Mesodermal cell (in vitro differentiated cells): ENCODE measurements around the gene MBTPS2.

ENCODE experiments used
- H3K27ac ChIP-seq: 2 replicates; pipeline ENCODE4 v1.7.0; 2013; ENCODE audit warnings: mild to moderate bottlenecking, low read depth, low read length, moderate library complexity; ENCODE audit not compliant: severe bottlenecking
- H3K36me3 ChIP-seq: 2 replicates; pipeline ENCODE4 v1.7.1; 2013; ENCODE audit warnings: mild to moderate bottlenecking, low read length, moderate library complexity; ENCODE audit not compliant: control insufficient read depth, insufficient read depth
- H3K4me1 ChIP-seq: one replicate; pipeline ENCODE4 v1.7.1; 2013; ENCODE audit warnings: mild to moderate bottlenecking, low read length; ENCODE audit not compliant: insufficient read depth, control insufficient read depth, poor library complexity, severe bottlenecking
- H3K4me3 ChIP-seq: 2 replicates; pipeline ENCODE4 v1.7.0; 2013; ENCODE audit warnings: low read length, control low read depth, mild to moderate bottlenecking; ENCODE audit not compliant: insufficient read depth, poor library complexity, severe bottlenecking; ENCODE audit errors: extremely low read depth
- H3K9me3 ChIP-seq: 2 replicates; pipeline ENCODE4 v1.7.1; 2013; ENCODE audit warnings: mild to moderate bottlenecking, low read length, moderate library complexity; ENCODE audit not compliant: control insufficient read depth
- WGBS, 2 experiments: methylation state at CpG; one replicate each; pipeline ENCODE4 v1.1.5; 2013; ENCODE audit warnings: missing lambda C conversion rate in 2 of 2; ENCODE audit not compliant: insufficient coverage in 2 of 2; 5-methylcytosine and 5-hydroxymethylcytosine counted together

The MBTPS2 gene

DNA sequence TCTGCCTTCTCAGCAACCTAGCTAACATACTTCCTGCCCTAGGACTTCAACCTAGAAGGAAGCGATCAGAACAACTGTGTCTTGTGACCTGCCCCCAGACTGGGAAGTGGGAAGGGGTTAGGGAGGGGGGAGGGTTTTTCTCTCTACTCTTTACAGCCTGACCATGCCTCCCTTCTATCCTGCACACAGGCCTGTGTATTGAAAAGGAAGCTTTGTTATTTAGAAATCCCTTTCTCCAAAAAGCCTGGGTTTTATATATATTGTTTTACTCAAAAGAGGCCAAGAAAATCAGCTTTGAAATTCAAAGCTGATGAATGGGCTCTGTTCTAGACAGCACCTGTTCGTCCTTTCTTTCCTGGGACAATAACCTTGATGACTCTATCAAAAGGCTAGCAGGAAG is 65.9 kb downstream of the MBTPS2 start:
- no peaks in the 10 kb centered on the region for H3K36me3 ChIP-seq
- H3K27ac ChIP-seq = no peak overlapping the region
- H3K9me3 ChIP-seq = no peaks in the 10 kb centered on the region
- 80% methylated on average over 1 of the region's 2 CpGs; no CpG with 5 or more reads in 1 of the 2 experiments for WGBS, 2 experiments
- H3K4me3 ChIP-seq = no peak overlapping the region
- H3K4me1 ChIP-seq = no peaks in the 10 kb centered on the region

DNA sequence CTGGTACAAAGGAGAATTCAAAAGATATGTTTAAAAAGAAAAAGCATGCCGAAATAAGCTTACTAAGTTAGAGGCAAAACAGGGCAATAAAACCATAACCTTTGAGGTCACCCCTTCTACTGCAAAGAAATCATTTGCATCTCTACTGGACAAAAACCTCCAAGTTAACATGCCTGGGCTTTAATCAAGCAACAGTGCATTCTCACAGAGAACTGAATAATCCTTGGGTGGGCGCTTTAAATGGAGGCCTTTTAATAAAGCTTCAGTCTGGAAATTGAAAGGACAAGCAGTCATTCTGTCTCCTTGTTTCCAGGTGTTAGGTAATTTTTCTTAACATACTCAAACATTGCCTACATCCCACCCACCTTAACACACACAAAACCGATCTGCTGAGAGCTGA is 66.5 kb downstream of the MBTPS2 start:
- H3K4me1 ChIP-seq = no peaks in the 10 kb centered on the region
- no peak overlapping the region for H3K4me3 ChIP-seq
- H3K36me3 ChIP-seq = no peaks in the 10 kb centered on the region
- no CpG with 5 or more reads among the region's 3 CpGs for WGBS, 2 experiments
- H3K27ac ChIP-seq = no peak overlapping the region
- H3K9me3 ChIP-seq = no peaks in the 10 kb centered on the region

GRCh38 chrX:21907260-21907659 is 67.8 kb downstream of the MBTPS2 start:
- no peaks in the 10 kb centered on the region for H3K36me3 ChIP-seq
- no peaks in the 10 kb centered on the region for H3K9me3 ChIP-seq
- no peak overlapping the region for H3K4me3 ChIP-seq
- peak overlapping the region; percentile 49 for H3K27ac ChIP-seq
- no CpG with 5 or more reads among the region's 1 CpG for WGBS, 2 experiments
- no peaks in the 10 kb centered on the region for H3K4me1 ChIP-seq

DNA sequence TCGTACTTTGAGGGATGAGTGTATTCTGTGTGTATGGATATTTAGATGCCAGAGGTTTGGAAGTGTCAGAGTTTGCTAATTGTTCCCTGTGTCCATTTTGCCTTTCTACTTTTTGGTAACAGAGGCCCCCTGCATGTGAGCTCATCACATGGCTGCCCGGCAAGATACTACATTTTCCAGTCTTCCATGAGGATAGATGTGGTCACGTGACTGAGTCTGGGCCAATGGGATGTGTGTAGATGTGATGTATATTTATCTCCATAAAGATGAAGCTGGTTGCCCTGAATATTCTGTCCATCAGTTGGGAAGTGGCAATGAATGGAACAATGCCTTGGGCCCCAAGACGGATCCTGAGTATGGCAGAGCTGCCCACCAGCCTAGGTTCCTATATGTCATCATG is 72.1 kb downstream of the MBTPS2 start:
- no peaks in the 10 kb centered on the region for H3K4me1 ChIP-seq
- H3K4me3 ChIP-seq = no peak overlapping the region
- no peak overlapping the region for H3K27ac ChIP-seq
- WGBS, 2 experiments = 100% methylated on average over 1 of the region's 4 CpGs; no CpG with 5 or more reads in 1 of the 2 experiments
- no peaks in the 10 kb centered on the region for H3K36me3 ChIP-seq
- H3K9me3 ChIP-seq = no peaks in the 10 kb centered on the region

GRCh38 chrX:21912220-21912619 is 72.8 kb downstream of the MBTPS2 start:
- H3K9me3 ChIP-seq = no peaks in the 10 kb centered on the region
- H3K36me3 ChIP-seq = no peaks in the 10 kb centered on the region
- 75% methylated on average over 1 of the region's 1 CpG; no CpG with 5 or more reads in 1 of the 2 experiments for whole genome bisulfite sequencing, 2 experiments
- H3K27ac ChIP-seq = no peak overlapping the region
- H3K4me1 ChIP-seq = no peaks in the 10 kb centered on the region
- no peak overlapping the region for H3K4me3 ChIP-seq

- no peaks in the 10 kb centered on the region for H3K36me3 ChIP-seq
- no peak overlapping the region for H3K27ac ChIP-seq
- 94 to 100% methylated on average over 1 to 2 of the region's 4 CpGs for whole genome bisulfite sequencing, 2 experiments
- H3K4me1 ChIP-seq = no peaks in the 10 kb centered on the region
- H3K4me3 ChIP-seq = no peak overlapping the region
- H3K9me3 ChIP-seq = no peaks in the 10 kb centered on the region
Measured at GRCh38 chrX:21912989-21913388, 73.6 kb downstream of the MBTPS2 start.

DNA sequence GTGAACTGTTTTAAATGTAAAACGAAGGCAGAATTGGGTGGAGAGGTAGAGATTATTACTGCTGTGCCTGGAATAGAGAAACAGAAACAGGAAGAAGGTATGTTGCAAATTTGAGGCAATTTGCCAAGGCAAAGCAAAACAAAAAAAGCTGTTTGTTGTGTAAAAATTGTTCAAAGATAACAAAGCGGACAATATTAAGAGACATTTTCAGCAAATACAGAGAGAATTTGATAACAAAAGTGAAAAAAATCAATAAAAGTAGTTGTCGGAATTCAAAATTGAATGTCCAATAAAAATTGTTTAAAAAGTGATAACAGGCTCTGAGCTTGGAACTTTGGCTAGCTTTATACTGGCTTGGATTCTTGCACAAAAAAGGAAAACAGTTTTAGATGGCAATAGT is 86.7 kb downstream of the MBTPS2 start:
- Histone ChIP-seq H3K4me1 (peaks cover 4% of the 10 kb centered on the region), H3K4me3 (no peak overlapping the region), H3K9me3 (no peaks in the 10 kb centered on the region), H3K36me3 (no peaks in the 10 kb centered on the region), H3K27ac (peak overlapping the region; percentile 95)
- WGBS, 2 experiments = 88% methylated on average over 1 of the region's 3 CpGs; no CpG with 5 or more reads in 1 of the 2 experiments

DNA sequence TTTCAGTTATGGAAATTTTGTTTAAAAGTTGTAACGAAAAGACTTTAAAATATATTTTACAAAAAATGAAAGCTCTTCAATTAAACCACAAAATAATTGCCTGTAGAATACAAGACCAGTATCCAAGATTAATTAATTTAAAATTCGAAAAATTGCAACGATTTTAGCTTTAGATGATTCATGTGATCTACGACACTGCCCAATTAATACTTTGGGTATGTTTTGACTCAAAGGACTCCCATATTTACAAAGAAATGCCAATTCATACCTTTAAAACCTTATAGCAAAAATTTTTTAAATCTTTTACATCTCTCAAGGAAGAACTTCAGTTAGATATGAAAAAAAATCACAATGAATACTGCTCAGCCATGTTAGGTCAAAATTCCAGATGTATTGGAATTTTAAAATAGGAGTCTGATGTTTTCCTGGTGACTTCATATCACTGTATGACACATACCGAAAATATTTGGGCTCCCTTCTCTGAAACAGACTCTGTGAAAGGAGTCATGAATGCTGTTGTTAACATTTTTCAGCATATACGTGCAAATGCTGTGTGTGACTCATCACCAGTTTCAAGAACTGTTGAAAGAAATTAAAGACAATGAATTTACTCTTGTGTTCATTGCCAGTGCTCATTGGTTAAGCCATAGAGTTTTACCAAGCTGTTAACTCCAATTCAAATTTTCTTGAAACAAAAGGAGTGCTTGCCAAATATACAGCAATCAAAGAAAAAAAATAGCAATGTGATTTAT is 87.3 kb downstream of the MBTPS2 start:
- Histone ChIP-seq H3K4me1 (peaks cover 4% of the 10 kb centered on the region), H3K27ac (peak overlapping the region; percentile 95), H3K4me3 (no peak overlapping the region), H3K9me3 (no peaks in the 10 kb centered on the region), H3K36me3 (no peaks in the 10 kb centered on the region)
- WGBS, 2 experiments = no CpG with 5 or more reads among the region's 6 CpGs

GRCh38 chrX:21929209-21929608 is 89.8 kb downstream of the MBTPS2 start:
- H3K36me3 ChIP-seq = no peaks in the 10 kb centered on the region
- H3K9me3 ChIP-seq = no peaks in the 10 kb centered on the region
- WGBS, 2 experiments = 95 to 100% methylated on average over 4 of the region's 4 CpGs
- peaks cover 11% of the 10 kb centered on the region for H3K4me1 ChIP-seq
- no peak overlapping the region for H3K27ac ChIP-seq
- H3K4me3 ChIP-seq = no peak overlapping the region

DNA sequence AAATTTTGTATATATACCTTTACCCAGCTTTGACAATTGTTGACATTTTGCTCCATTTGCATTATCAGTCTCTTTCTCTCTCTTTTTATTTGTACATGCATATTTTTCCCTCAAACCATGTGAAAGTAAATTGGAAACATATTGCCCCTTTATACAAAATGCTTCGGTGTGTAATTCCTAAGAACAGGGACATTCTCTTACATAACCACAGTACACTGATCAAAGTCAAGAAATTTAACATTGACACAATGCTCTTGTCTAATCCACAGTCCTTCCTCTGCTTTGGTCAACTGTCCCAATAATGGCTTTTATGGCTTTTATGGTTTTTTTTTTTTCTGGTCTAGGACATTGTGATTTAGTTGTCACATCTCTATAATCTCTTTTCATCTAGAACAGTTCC is 91.6 kb downstream of the MBTPS2 start:
- 100% methylated on average over 1 of the region's 1 CpG; no CpG with 5 or more reads in 1 of the 2 experiments for WGBS, 2 experiments
- H3K27ac ChIP-seq = no peak overlapping the region
- H3K36me3 ChIP-seq = no peaks in the 10 kb centered on the region
- no peaks in the 10 kb centered on the region for H3K9me3 ChIP-seq
- H3K4me1 ChIP-seq = peaks cover 11% of the 10 kb centered on the region
- H3K4me3 ChIP-seq = no peak overlapping the region

DNA sequence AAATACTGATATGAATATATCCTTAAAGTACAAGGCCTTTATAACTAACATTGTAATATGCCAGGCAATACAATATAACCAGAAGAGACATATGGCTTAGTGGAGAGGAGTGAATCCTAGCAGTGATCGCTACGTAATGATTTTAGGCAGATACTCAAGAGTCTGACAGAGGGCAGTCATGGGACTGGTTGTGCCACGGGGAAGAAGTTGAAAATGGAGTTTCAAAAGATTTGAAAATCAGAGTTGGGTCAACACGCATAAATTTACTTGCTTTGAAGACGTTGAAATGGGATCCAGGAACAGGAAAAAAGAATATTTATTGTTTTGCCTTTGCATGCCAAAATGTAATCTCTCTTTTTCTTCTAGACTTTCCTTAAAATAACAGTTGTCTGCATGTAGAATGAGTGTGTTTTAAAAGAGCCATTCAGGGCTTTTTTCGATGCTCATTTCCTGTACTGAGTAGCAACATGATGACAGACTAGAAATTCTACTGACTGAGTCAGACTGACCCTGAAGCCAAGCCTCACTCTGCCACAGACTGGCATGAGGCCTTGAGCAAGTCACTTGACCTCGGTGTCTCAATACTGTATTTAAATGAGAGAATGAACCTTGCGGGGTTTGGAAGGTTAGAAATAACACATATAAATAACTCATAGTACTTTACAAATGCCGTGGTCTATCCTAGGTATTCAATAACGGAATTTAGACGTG is 93.0 kb downstream of the MBTPS2 start:
- H3K4me3 ChIP-seq = no peak overlapping the region
- WGBS, 2 experiments = 83% methylated on average over 3 of the region's 11 CpGs; no CpG with 5 or more reads in 1 of the 2 experiments
- H3K27ac ChIP-seq = peak overlapping the region; percentile 76

More for the DNA sequence above, 93.0 kb downstream of the MBTPS2 start:
- Histone ChIP-seq H3K9me3 (no peaks in the 10 kb centered on the region), H3K4me1 (peaks cover 9% of the 10 kb centered on the region), H3K36me3 (no peaks in the 10 kb centered on the region)
